Panc1 (cell line): Measurements from ENCODE around the gene PRSS48. TPM values are rescaled to one million over a fixed set of nuclear protein-coding genes. Genes with fewer than 3 reads are reported as not detected.

Experiments used
- ATAC-seq: fragments of 200-7000 bp; cut with Tn5 transposase; 2 replicates; pipeline ENCODE4 v1.9.1; 2020; ENCODE audit warnings: mild to moderate bottlenecking, moderate library complexity
- BruUV-seq: library from RNA; stranded (reverse); fragments of 400-500 nt; replicated peaks from 2 replicates; lab custom pipeline; 2021; lab: Mats Ljungman, UMichigan
- CTCF ChIA-PET: fragments of 300-600 bp; sonication (Branson Sonifier 250); formaldehyde crosslinking; loops from one replicate; lab custom pipeline; 2022; ENCODE audit warnings: antibody characterized with exemption; lab: Charles Lee
- POLR2A ChIA-PET: fragments of 300-600 bp; sonication (Branson Sonifier 250); formaldehyde crosslinking; loops from one replicate; lab custom pipeline; 2022; ENCODE audit warnings: antibody characterized with exemption; lab: Charles Lee
- DNase-seq: peaks from one replicate; pipeline ENCODE4 v3.0.0-alpha.2; 2010; ENCODE audit warnings: low read depth, low spot score
- H3K27ac ChIP-seq: 2 replicates; pipeline ENCODE4 v1.5.1; 2011; ENCODE audit warnings: mild to moderate bottlenecking, low read length, inconsistent platforms
- H3K27me3 ChIP-seq: fragments of 200-500 bp; sonication (Bioruptor generic); 2 replicates; pipeline ENCODE4 v1.6.0; 2014; ENCODE audit warnings: low read length, inconsistent platforms; ENCODE audit not compliant: control insufficient read depth, insufficient read depth
- H3K36me3 ChIP-seq: fragments of 200-500 bp; sonication (Bioruptor generic); 2 replicates; pipeline ENCODE4 v1.5.1; 2014; ENCODE audit warnings: inconsistent platforms, mild to moderate bottlenecking, low read length, moderate library complexity; ENCODE audit not compliant: control insufficient read depth, insufficient read depth
- H3K4me1 ChIP-seq: 2 replicates; pipeline ENCODE4 v1.5.1; 2011; ENCODE audit warnings: inconsistent platforms, mild to moderate bottlenecking, low read length, moderate library complexity; ENCODE audit not compliant: control insufficient read depth, insufficient read depth
- H3K4me3 ChIP-seq, 2 experiments: 2 replicates each; pipeline ENCODE4 v1.5.1; 2011 to 2012; ENCODE audit warnings: low read depth in 2 of 2, low read length in 2 of 2, mild to moderate bottlenecking in 2 of 2, inconsistent platforms in 1 of 2, moderate library complexity in 1 of 2
- H3K9me3 ChIP-seq: fragments of 200-500 bp; sonication (Bioruptor generic); 2 replicates; pipeline ENCODE4 v1.5.1; 2014; ENCODE audit warnings: low read depth, mild to moderate bottlenecking, inconsistent platforms, low read length, moderate library complexity; ENCODE audit not compliant: control insufficient read depth, insufficient read depth
- CTCF ChIP-seq: fragments of 450-650 bp; IDR thresholded peaks from 2 replicates; pipeline ENCODE4 v1.5.1; 2017; ENCODE audit warnings: mild to moderate bottlenecking
- POLR2AphosphoS5 ChIP-seq: IDR thresholded peaks from 2 replicates; pipeline ENCODE4 v1.6.1; 2012; ENCODE audit warnings: mild to moderate bottlenecking, low read depth, low read length, moderate library complexity
- REST ChIP-seq, 2 experiments: IDR thresholded peaks; 2 replicates each; pipeline ENCODE4 v1.6.1; 2011 to 2012; ENCODE audit warnings: low read depth in 2 of 2, control low read depth in 1 of 2, low read length in 1 of 2, mild to moderate bottlenecking in 1 of 2, moderate library complexity in 1 of 2; ENCODE audit not compliant: insufficient read depth in 1 of 2
- SIN3A ChIP-seq: IDR thresholded peaks from 2 replicates; pipeline ENCODE4 v1.6.1; 2012; ENCODE audit warnings: low read depth, mild to moderate bottlenecking, low read length, moderate library complexity, borderline replicate concordance; ENCODE audit not compliant: insufficient read depth
- TCF7L2 ChIP-seq: IDR thresholded peaks from 2 replicates; pipeline ENCODE4 v1.6.1; 2011; ENCODE audit warnings: mild to moderate bottlenecking, low read depth, low read length, inconsistent platforms
- in situ Hi-C: cut with HindIII; loops from 2 replicates; pipeline ENCODE4 v1.10.0; 2016; ENCODE audit warnings: low sequenced_read_pairs, low pct_unique_long_range_greater_than_20kb
- intact Hi-C: fragments of 100-400 bp; cut with micrococcal nuclease; formaldehyde crosslinking; loops from one replicate; pipeline ENCODE4 v1.10.0; 2022; ENCODE audit not compliant: unreplicated experiment
- total RNA-seq: library from RNA; stranded (reverse); gene quantifications from one replicate; pipeline ENCODE4 v1.2.1, GENCODE V29; 2021; ENCODE audit not compliant: unreplicated experiment

The PRSS48 gene
- total RNA-seq, 1 experiment from 2014 or later: not detected

GRCh38 chr4:151246742-151247141 lies 30.2 kb upstream of the PRSS48 start:
- Histone ChIP-seq H3K4me1 (no peaks in the 10 kb centered on the region), H3K9me3 (no peaks in the 10 kb centered on the region), H3K4me3 (no peak overlapping the region), H3K27ac (no peak overlapping the region), H3K36me3 (no peaks in the 10 kb centered on the region), H3K27me3 (no peaks in the 10 kb centered on the region)
- BruUV-seq: no TSS peak
- DNase-seq (no peak), ATAC-seq (no peak)
- CTCF ChIA-PET: no interaction called here
- intact Hi-C loops (no loop called here), in situ Hi-C loops (no loop called here)
- TF ChIP-seq POLR2AphosphoS5 (no peak), TCF7L2 (no peak), SIN3A (no peak), CTCF (no peak), REST (IDR thresholded peaks at IDR 0.05; ENCODE audit: insufficient read depth in 1 of 2, low read depth in 2 of 2, low read length in 1 of 2) (no peak)
- POLR2A ChIA-PET: no interaction called here

- TF ChIP-seq CTCF (no peak), REST (IDR thresholded peaks at IDR 0.05; ENCODE audit: insufficient read depth in 1 of 2, low read depth in 2 of 2, low read length in 1 of 2) (no peak), SIN3A (no peak), POLR2AphosphoS5 (no peak), TCF7L2 (no peak)
- Histone ChIP-seq H3K27ac (no peak overlapping the region), H3K36me3 (no peaks in the 10 kb centered on the region), H3K27me3 (no peaks in the 10 kb centered on the region), H3K9me3 (no peaks in the 10 kb centered on the region), H3K4me1 (no peaks in the 10 kb centered on the region), H3K4me3 (no peak overlapping the region)
- no TSS peak for BruUV-seq
- no peak for ATAC-seq
- CTCF ChIA-PET: no interaction called here
- DNase-seq: no peak
- POLR2A ChIA-PET: no interaction called here
- in situ Hi-C loops (no loop called here), intact Hi-C loops (no loop called here)
Measured at GRCh38 chr4:151247395-151247794, 29.6 kb upstream of the PRSS48 start.
